ENCODE measurements around the gene KLHL11.

KLHL11 gene

GRCh38 chr17:41864836-41865595 is at the start of gene KLHL11:
Gene KLHL11 (minus strand): TSS chr17:41865423. CDS start chr17:41865370, 53 bp downstream.
- peak; percentile 50 for DNase-seq (ENCODE audit: low read depth)

- DNase-seq (ENCODE audit: low read depth) = no peak
These were observed 49.8 kb upstream of the KLHL11 start for GRCh38 chr17:41915020-41915419.

- no peak for DNase-seq (ENCODE audit: low read depth)
These were observed 49.1 kb upstream of the KLHL11 start for GRCh38 chr17:41914358-41914766.

- DNase-seq (ENCODE audit: low read depth) = no peak
These were observed 48.6 kb upstream of the KLHL11 start for GRCh38 chr17:41913798-41914197.

GRCh38 chr17:41912925-41913324 is 47.7 kb upstream of the KLHL11 start:
- DNase-seq (ENCODE audit: low read depth) = no peak

GRCh38 chr17:41910701-41911391 is 45.6 kb upstream of the KLHL11 start:
- DNase-seq (ENCODE audit: low read depth) = peak; percentile 89

- no peak for DNase-seq (ENCODE audit: low read depth)
These were observed 43.9 kb upstream of the KLHL11 start for GRCh38 chr17:41909088-41909487.

GRCh38 chr17:41907633-41908539 is 42.7 kb upstream of the KLHL11 start:
- no peak for DNase-seq (ENCODE audit: low read depth)

GRCh38 chr17:41907185-41907556 is 41.9 kb upstream of the KLHL11 start:
- no peak for DNase-seq (ENCODE audit: low read depth)

GRCh38 chr17:41906465-41907184 is 41.4 kb upstream of the KLHL11 start:
- no peak for DNase-seq (ENCODE audit: low read depth)

- DNase-seq (ENCODE audit: low read depth) = no peak
These were observed 39.9 kb upstream of the KLHL11 start for GRCh38 chr17:41905172-41905571.

GRCh38 chr17:41904242-41904841 is 39.1 kb upstream of the KLHL11 start:
- DNase-seq (ENCODE audit: low read depth) = no peak

- DNase-seq (ENCODE audit: low read depth) = no peak
These were observed 36.4 kb upstream of the KLHL11 start for GRCh38 chr17:41901646-41902045.

GRCh38 chr17:41896726-41897125 is 31.5 kb upstream of the KLHL11 start:
- DNase-seq (ENCODE audit: low read depth) = no peak

- no peak for DNase-seq (ENCODE audit: low read depth)
These were observed 30.4 kb upstream of the KLHL11 start for GRCh38 chr17:41895617-41896016.

GRCh38 chr17:41894791-41895331 is 29.6 kb upstream of the KLHL11 start:
- peak; percentile 85 for DNase-seq (ENCODE audit: low read depth)

- no peak for DNase-seq (ENCODE audit: low read depth)
These were observed 28.2 kb upstream of the KLHL11 start for GRCh38 chr17:41893384-41893783.

- DNase-seq (ENCODE audit: low read depth) = no peak
These were observed 26.8 kb upstream of the KLHL11 start for GRCh38 chr17:41892021-41892376.

- DNase-seq (ENCODE audit: low read depth) = no peak
These were observed 26.2 kb upstream of the KLHL11 start for GRCh38 chr17:41891135-41892020.

- no peak for DNase-seq (ENCODE audit: low read depth)
These were observed 23.2 kb upstream of the KLHL11 start for GRCh38 chr17:41888332-41888965.
